Measurements from ENCODE around the gene ANKRD60.

Gene ANKRD60

DNA sequence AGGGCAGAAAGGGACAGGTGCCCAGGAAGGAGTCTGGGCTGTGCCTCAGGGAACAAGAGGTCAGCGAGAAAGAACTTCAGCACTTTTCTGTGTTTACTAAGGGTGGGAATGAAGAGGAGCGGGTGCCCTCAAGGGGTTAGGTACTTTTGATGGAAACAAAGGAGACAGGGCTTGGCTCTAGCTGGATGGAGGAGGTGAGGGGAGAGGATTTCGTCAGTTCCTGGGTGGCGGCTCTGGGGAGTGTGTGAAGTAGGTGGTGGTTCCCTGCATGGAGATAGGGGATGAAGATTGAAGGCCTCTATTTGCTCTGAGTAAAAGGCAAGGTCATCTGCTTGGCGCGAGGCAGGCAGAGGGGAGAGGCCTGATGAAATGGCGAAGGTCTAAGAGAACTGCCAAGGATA is 40.0 kb upstream of the ANKRD60 start:
- TF ChIP-seq, protein P1, sequence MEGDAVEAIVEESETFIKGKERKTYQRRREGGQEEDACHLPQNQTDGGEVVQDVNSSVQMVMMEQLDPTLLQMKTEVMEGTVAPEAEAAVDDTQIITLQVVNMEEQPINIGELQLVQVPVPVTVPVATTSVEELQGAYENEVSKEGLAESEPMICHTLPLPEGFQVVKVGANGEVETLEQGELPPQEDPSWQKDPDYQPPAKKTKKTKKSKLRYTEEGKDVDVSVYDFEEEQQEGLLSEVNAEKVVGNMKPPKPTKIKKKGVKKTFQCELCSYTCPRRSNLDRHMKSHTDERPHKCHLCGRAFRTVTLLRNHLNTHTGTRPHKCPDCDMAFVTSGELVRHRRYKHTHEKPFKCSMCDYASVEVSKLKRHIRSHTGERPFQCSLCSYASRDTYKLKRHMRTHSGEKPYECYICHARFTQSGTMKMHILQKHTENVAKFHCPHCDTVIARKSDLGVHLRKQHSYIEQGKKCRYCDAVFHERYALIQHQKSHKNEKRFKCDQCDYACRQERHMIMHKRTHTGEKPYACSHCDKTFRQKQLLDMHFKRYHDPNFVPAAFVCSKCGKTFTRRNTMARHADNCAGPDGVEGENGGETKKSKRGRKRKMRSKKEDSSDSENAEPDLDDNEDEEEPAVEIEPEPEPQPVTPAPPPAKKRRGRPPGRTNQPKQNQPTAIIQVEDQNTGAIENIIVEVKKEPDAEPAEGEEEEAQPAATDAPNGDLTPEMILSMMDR (conservative IDR thresholded peaks at IDR 0.05): no peak
- TF ChIP-seq ZFX (IDR thresholded peaks at IDR 0.05): no peak

DNA sequence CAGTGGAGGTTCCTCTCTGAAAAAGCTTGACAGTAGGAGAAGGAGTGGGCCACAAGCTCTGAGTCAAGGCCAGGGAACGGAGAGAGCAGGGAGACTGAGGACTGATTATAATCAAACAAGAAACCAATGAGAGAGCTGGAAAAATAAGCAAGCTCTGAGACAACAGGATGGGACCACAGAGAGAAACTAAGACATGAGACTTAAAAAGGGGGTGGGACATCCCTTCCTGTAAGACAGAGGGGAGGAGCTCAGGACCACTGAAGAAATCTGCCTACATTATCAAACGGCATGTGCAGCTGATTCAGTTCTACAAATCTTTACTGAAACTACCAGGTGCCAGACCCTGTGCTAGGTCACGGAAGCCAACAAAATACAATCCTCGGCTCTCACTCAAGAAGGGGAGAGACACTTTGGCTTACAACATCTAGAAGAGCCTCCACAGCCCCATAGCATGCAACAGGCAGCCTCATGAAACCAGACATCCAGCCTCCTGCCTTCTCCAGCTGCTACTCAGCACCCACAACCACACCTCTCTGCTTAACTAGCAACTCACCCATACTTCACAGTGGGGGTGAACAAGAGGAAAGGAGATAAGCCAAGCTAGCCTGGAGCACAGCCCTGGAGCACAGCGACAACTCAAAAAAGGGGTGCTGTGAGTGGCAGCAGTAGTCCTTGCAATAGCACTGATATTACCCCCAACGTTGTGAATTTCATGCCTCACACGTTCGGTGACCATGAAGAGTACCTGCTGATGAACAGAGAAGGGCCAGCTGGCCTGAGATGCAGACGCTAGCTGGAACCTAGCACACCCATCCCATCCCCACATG is 39.1 kb upstream of the ANKRD60 start:
- TF ChIP-seq, protein P1 (conservative IDR thresholded peaks at IDR 0.05): no peak
- TF ChIP-seq ZFX (IDR thresholded peaks at IDR 0.05): no peak
- no peak overlapping the region for H3K27ac ChIP-seq

More for the DNA sequence above, 40.0 kb upstream of the ANKRD60 start:
- no peak overlapping the region for H3K27ac ChIP-seq

DNA sequence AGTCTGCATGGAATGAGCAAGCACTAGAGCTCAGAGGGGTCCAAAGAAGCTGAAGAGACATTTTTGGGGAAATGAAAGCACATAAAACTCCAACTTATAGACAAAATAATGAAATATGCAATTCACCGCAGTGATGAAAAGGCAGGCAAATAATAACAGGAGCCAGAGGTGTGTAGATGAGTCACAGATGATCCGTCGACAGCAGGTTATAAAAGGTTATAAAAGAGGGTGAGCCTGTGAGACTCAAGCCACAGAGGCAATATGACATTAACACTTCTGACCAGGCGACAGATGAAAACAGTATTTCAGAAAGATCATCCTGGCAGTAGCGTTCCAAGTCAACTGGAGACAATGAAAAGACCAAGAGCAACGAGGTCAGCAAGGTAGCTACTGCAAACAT is 35.8 kb upstream of the ANKRD60 start:
- no peak overlapping the region for H3K27ac ChIP-seq
- TF ChIP-seq, protein P1 (conservative IDR thresholded peaks at IDR 0.05): no peak
- TF ChIP-seq ZFX (IDR thresholded peaks at IDR 0.05): no peak

DNA sequence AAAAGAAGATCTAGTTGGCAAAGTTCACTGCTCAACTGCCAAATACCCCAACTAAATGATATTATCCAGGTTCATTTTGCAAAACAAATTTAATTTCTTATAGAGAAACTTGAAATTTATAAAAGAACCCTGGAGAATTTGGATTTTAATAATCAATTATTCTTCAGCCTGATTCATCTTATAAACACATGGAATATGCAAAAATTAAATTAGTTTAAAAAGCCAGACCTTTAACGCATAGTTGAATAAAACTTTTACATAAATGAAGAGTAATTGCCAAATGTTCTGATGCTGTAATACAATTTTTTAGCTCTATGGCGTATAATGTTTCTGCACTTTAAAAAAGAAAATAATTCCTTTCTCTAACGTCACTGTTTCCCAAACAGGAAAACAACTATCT is 33.2 kb upstream of the ANKRD60 start:
- H3K27ac ChIP-seq: no peak overlapping the region
- no peak for TF ChIP-seq ZFX (IDR thresholded peaks at IDR 0.05)
- TF ChIP-seq, protein P1 (conservative IDR thresholded peaks at IDR 0.05): no peak

DNA sequence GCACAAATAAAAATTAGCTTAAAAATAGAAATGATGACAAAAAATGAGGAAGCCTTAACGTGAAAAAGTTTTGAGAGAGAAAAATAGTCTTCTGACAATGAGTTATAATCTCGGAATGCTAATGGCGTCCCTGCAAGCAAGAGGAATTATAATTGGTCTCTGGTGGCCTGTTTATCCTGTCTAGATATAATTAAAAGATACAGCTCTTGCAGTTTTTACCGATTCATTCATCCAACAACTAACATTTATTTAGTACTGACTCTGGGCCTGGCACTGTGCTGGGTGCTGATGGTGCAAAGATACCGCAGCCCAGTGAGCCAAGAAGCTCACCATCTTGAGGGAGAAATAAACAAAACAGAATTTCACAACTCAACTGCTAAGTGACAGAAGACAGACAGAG is 31.6 kb upstream of the ANKRD60 start:
- H3K27ac ChIP-seq: no peak overlapping the region
- TF ChIP-seq, protein P1 (conservative IDR thresholded peaks at IDR 0.05): no peak
- TF ChIP-seq ZFX (IDR thresholded peaks at IDR 0.05): no peak

DNA sequence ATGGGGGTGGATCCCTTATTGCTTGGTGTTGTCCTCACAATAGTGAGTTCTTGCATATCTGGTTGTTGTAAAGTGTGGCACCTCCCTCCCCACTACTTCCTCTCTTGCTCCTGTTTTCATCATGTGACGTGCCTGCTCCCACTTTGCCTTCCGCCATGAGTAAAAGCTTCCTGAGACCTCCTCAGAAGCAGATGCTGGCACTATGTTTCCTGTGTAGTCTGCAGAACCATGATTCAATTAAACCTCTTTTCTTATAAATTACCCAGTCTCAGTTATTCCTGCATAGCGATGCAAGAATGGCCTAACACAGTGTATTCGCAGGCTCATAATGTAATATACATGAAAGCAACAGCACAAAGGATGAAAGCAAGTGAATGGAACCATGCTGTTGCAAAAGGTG is 28.4 kb upstream of the ANKRD60 start:
- no peak overlapping the region for H3K27ac ChIP-seq
- no peak for TF ChIP-seq ZFX (IDR thresholded peaks at IDR 0.05)
- TF ChIP-seq, protein P1 (conservative IDR thresholded peaks at IDR 0.05): no peak

DNA sequence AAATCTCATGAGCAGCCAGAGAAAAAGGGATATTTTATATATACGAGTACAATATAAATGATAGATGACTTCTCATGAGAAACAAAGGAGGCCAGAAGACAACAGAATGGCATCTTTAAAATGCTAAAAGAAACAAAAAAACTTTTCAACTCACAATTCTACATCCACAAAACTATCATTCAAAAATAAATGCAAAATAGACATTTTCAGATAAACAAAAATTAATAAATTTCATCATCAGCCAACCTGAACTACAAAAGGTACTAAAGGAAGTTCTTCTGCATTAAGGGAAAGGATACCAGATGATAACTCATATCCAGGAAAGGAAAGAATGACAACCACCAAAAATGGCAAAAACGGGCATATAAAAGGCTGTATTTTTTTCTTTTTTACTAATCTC is 27.9 kb upstream of the ANKRD60 start:
- TF ChIP-seq ZFX (IDR thresholded peaks at IDR 0.05): no peak
- TF ChIP-seq, protein P1 (conservative IDR thresholded peaks at IDR 0.05): no peak
- H3K27ac ChIP-seq: no peak overlapping the region

Data from C4-2B (cell line).